Liver (tissue), 9 donors: ENCODE data around the gene MAGI1. TPM values are rescaled to one million over a fixed set of nuclear protein-coding genes. Genes with fewer than 3 reads are reported as not detected.
A peak's percentile ranks its signal among the peaks of the same experiment; 100 is the strongest.

ENCODE experiments used
- DNase-seq: peaks from one replicate; pipeline ENCODE4 v3.0.0-alpha.2; 2017; ENCODE audit warnings: low spot score
- H3K27ac ChIP-seq, 2 donors: one replicate each; pipeline ENCODE4 v1.7.0; 2013; ENCODE audit warnings: inconsistent platforms in 2 of 2, low read length in 2 of 2, control low read depth in 1 of 2, low read depth in 1 of 2, mild to moderate bottlenecking in 1 of 2
- H3K27me3 ChIP-seq, 4 donors: one replicate each; pipeline versions ENCODE4 v1.6.1 to v1.7.0; 2013; ENCODE audit warnings: low read length in 3 of 4, inconsistent platforms in 1 of 4, mild to moderate bottlenecking in 1 of 4, moderate library complexity in 1 of 4; ENCODE audit not compliant: control insufficient read depth in 4 of 4, insufficient read depth in 4 of 4
- H3K36me3 ChIP-seq, 4 donors: one replicate each; pipeline versions ENCODE4 v1.6.1 to v1.7.0; 2013; ENCODE audit warnings: low read length in 3 of 4, mild to moderate bottlenecking in 3 of 4, low read depth in 1 of 4, moderate library complexity in 1 of 4; ENCODE audit not compliant: control insufficient read depth in 4 of 4, insufficient read depth in 3 of 4
- H3K4me1 ChIP-seq, 4 donors: one replicate each; pipeline versions ENCODE4 v1.6.1 to v1.7.0; 2013; ENCODE audit warnings: low read length in 3 of 4, mild to moderate bottlenecking in 3 of 4, moderate library complexity in 1 of 4; ENCODE audit not compliant: control insufficient read depth in 4 of 4, insufficient read depth in 4 of 4
- H3K4me3 ChIP-seq, 3 donors: one replicate each; pipeline versions ENCODE4 v1.6.1 to v1.7.0; 2013; ENCODE audit warnings: low read length in 3 of 3, control low read depth in 1 of 3, low read depth in 1 of 3, mild to moderate bottlenecking in 1 of 3
- H3K9ac ChIP-seq, 2 donors: one replicate each; pipeline ENCODE4 v1.7.0; 2013; ENCODE audit warnings: low read length in 2 of 2, mild to moderate bottlenecking in 2 of 2, moderate library complexity in 2 of 2, control low read depth in 1 of 2, low read depth in 1 of 2
- H3K9me3 ChIP-seq, 4 donors: one replicate each; pipeline versions ENCODE4 v1.6.1 to v1.7.0; 2013; ENCODE audit warnings: low read length in 3 of 4; ENCODE audit not compliant: control insufficient read depth in 4 of 4
- EGR1 ChIP-seq, 2 donors: IDR thresholded peaks; 2 replicates each; pipeline ENCODE4 v1.6.1; 2016 to 2018; ENCODE audit warnings: antibody characterized with exemption in 2 of 2, low read depth in 2 of 2
- FOXA1 ChIP-seq: IDR thresholded peaks from 2 replicates; pipeline ENCODE4 v1.6.1; 2016; ENCODE audit warnings: antibody characterized with exemption
- FOXA2 ChIP-seq: IDR thresholded peaks from 2 replicates; pipeline ENCODE4 v1.6.1; 2016; ENCODE audit warnings: antibody characterized with exemption
- GABPA ChIP-seq, 2 donors: IDR thresholded peaks in 1 of 2; conservative IDR thresholded peaks in 1 of 2; 2 replicates each; pipeline ENCODE4 v1.6.1; 2016; ENCODE audit warnings: antibody characterized with exemption in 2 of 2, mild to moderate bottlenecking in 1 of 2, moderate library complexity in 1 of 2
- HNF4A ChIP-seq, 2 donors: conservative IDR thresholded peaks; 2 replicates each; pipeline ENCODE4 v1.6.1; 2016; ENCODE audit warnings: antibody characterized with exemption in 2 of 2, mild to moderate bottlenecking in 2 of 2
- HNF4G ChIP-seq: IDR thresholded peaks from 2 replicates; pipeline ENCODE4 v1.6.1; 2016; ENCODE audit warnings: antibody characterized with exemption
- JUND ChIP-seq, 2 donors: IDR thresholded peaks; 2 replicates each; pipeline ENCODE4 v1.6.1; 2016; ENCODE audit warnings: antibody characterized with exemption in 2 of 2
- NR2F2 ChIP-seq: IDR thresholded peaks from 2 replicates; pipeline ENCODE4 v1.6.1; 2016; ENCODE audit warnings: antibody characterized with exemption
- RAD21 ChIP-seq, 2 donors: IDR thresholded peaks; 2 replicates each; pipeline ENCODE4 v1.6.1; 2016; ENCODE audit warnings: antibody characterized with exemption in 2 of 2, mild to moderate bottlenecking in 2 of 2
- RXRA ChIP-seq, 2 donors: IDR thresholded peaks; 2 replicates each; pipeline ENCODE4 v1.6.1; 2017 to 2018; ENCODE audit warnings: antibody characterized with exemption in 2 of 2, mild to moderate bottlenecking in 1 of 2
- SP1 ChIP-seq: IDR thresholded peaks from 2 replicates; pipeline ENCODE4 v1.6.1; 2018; ENCODE audit warnings: antibody characterized with exemption, mild to moderate bottlenecking
- TAF1 ChIP-seq: conservative IDR thresholded peaks from 2 replicates; pipeline ENCODE4 v1.6.1; 2016; ENCODE audit warnings: antibody characterized with exemption, mild to moderate bottlenecking
- YY1 ChIP-seq: IDR thresholded peaks from 2 replicates; pipeline ENCODE4 v1.6.1; 2016; ENCODE audit warnings: antibody characterized with exemption, mild to moderate bottlenecking
- WGBS: extraction: QIAGEN DNeasy Blood & Tissue Kit; methylation state at CpG from one replicate; pipeline ENCODE4 v1.1.7; 2013; 5-methylcytosine and 5-hydroxymethylcytosine counted together
- polyA plus RNA-seq, 2 donors: library from polyadenylated mRNA; stranded (reverse) in 1 of 2; unstranded in 1 of 2; fragments of 200-250 nt in 1 of 2; fragments of >200 nt in 1 of 2; fragmentation: Nextera tagmentation in 1 of 2; extraction: Ambion mirVana in 1 of 2; gene quantifications; one replicate each; pipeline versions ENCODE4 v1.2.1 to v1.2.3, GENCODE V29; 2013 to 2015
- total RNA-seq, 2 donors: library from RNA; depleted of rRNA; stranded (reverse); fragments of >200 nt; gene quantifications; one replicate each; pipeline ENCODE4 v1.2.3, GENCODE V29; 2014
- TF ChIP-seq, protein P1 (sequence below): fragments of 150-350 bp; IDR thresholded peaks from 2 replicates; pipeline ENCODE4 v1.5.1; 2017; ENCODE audit warnings: improper control_type of control experiment, low read depth, low read length; ENCODE audit not compliant: missing input control
- TF ChIP-seq, protein P2 (sequence below): IDR thresholded peaks from 2 replicates; pipeline ENCODE4 v1.6.1; 2016; ENCODE audit warnings: antibody characterized with exemption
- TF ChIP-seq, protein P3 (sequence below): IDR thresholded peaks from 2 replicates; pipeline ENCODE4 v1.6.1; 2016; ENCODE audit warnings: antibody characterized with exemption
- TF ChIP-seq, protein P4 (sequence below): IDR thresholded peaks from 2 replicates; pipeline ENCODE4 v1.6.1; 2016; ENCODE audit warnings: antibody characterized with exemption, mild to moderate bottlenecking
- TF ChIP-seq, protein P5 (sequence below): IDR thresholded peaks from 2 replicates; pipeline ENCODE4 v1.6.1; 2016; ENCODE audit warnings: antibody characterized with exemption
- donor health status: healthy.
- donor health status: healthy.
- donor health status: healthy.
- donor health status: healthy.
- donor health status: healthy.

Gene MAGI1
- total and polyA plus RNA-seq, 4 donors, result 9.6 to 68.8 (median 14.0) TPM

DNA sequence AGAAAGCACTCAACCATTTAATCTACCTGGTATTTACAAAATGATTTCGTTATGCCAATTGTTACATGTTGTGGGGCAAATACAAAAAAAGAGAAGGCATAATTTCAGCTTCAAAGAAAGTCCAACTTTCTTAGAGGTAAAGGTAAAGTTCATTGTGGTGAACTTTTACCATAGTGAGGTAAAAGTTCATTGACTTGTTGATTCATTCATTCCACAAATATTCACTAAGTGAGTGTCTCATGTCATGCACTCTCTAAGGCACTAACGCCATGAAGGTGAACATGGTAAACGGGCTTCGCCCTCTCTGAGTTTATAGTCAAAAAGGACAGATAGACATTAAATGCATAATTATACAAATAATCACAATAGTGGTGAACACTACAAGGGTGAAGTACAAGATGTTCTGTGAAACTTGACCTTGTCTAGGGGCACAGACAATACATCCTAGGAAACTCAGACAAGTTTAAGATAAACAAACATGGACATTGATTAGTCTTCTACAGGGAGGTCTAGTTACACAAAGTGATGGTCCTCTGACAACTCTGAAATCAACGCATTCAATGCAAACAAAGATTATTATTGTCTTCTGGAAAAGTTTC is 378.6 kb downstream of the MAGI1 start:
- Histone ChIP-seq H3K4me1 (peaks cover 0 to 10% (median 4%) of the 10 kb centered on the region in 4 donors), H3K9me3 (no peaks in the 10 kb centered on the region), H3K4me3 (no peak overlapping the region), H3K36me3 (no peaks in the 10 kb centered on the region), H3K9ac (no peak overlapping the region), H3K27me3 (no peaks in the 10 kb centered on the region), H3K27ac (no peak overlapping the region)
- WGBS, result 58% methylated on average over 5 of the region's 5 CpGs
- no peak for TF ChIP-seq NR2F2
- TF ChIP-seq RXRA (IDR thresholded peaks at IDR 0.05), result peak; percentile 83 to 88
- no peak for TF ChIP-seq FOXA2
- no peak for TF ChIP-seq SP1
- TF ChIP-seq YY1, result no peak
- no peak for TF ChIP-seq GABPA (IDR thresholded peaks at IDR 0.05 in 1 of 2, conservative IDR thresholded peaks at IDR 0.05 in 1 of 2)
- TF ChIP-seq HNF4G, result peak; percentile 20
- peak in 1 of 2 donors; percentile 61 for TF ChIP-seq JUND (IDR thresholded peaks at IDR 0.05)
- peak; percentile 70 to 73 for TF ChIP-seq HNF4A (conservative IDR thresholded peaks at IDR 0.05)
- TF ChIP-seq FOXA1, result no peak
- TF ChIP-seq, protein P1, sequence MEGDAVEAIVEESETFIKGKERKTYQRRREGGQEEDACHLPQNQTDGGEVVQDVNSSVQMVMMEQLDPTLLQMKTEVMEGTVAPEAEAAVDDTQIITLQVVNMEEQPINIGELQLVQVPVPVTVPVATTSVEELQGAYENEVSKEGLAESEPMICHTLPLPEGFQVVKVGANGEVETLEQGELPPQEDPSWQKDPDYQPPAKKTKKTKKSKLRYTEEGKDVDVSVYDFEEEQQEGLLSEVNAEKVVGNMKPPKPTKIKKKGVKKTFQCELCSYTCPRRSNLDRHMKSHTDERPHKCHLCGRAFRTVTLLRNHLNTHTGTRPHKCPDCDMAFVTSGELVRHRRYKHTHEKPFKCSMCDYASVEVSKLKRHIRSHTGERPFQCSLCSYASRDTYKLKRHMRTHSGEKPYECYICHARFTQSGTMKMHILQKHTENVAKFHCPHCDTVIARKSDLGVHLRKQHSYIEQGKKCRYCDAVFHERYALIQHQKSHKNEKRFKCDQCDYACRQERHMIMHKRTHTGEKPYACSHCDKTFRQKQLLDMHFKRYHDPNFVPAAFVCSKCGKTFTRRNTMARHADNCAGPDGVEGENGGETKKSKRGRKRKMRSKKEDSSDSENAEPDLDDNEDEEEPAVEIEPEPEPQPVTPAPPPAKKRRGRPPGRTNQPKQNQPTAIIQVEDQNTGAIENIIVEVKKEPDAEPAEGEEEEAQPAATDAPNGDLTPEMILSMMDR, result no peak
- TF ChIP-seq EGR1 (IDR thresholded peaks at IDR 0.05; ENCODE audit: low read depth in 2 of 2), result no peak
- TF ChIP-seq, protein P2, sequence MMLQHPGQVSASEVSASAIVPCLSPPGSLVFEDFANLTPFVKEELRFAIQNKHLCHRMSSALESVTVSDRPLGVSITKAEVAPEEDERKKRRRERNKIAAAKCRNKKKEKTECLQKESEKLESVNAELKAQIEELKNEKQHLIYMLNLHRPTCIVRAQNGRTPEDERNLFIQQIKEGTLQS, result no peak
- TF ChIP-seq, protein P3, sequence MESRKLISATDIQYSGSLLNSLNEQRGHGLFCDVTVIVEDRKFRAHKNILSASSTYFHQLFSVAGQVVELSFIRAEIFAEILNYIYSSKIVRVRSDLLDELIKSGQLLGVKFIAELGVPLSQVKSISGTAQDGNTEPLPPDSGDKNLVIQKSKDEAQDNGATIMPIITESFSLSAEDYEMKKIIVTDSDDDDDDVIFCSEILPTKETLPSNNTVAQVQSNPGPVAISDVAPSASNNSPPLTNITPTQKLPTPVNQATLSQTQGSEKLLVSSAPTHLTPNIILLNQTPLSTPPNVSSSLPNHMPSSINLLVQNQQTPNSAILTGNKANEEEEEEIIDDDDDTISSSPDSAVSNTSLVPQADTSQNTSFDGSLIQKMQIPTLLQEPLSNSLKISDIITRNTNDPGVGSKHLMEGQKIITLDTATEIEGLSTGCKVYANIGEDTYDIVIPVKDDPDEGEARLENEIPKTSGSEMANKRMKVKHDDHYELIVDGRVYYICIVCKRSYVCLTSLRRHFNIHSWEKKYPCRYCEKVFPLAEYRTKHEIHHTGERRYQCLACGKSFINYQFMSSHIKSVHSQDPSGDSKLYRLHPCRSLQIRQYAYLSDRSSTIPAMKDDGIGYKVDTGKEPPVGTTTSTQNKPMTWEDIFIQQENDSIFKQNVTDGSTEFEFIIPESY, result no peak
- TF ChIP-seq, protein P4, sequence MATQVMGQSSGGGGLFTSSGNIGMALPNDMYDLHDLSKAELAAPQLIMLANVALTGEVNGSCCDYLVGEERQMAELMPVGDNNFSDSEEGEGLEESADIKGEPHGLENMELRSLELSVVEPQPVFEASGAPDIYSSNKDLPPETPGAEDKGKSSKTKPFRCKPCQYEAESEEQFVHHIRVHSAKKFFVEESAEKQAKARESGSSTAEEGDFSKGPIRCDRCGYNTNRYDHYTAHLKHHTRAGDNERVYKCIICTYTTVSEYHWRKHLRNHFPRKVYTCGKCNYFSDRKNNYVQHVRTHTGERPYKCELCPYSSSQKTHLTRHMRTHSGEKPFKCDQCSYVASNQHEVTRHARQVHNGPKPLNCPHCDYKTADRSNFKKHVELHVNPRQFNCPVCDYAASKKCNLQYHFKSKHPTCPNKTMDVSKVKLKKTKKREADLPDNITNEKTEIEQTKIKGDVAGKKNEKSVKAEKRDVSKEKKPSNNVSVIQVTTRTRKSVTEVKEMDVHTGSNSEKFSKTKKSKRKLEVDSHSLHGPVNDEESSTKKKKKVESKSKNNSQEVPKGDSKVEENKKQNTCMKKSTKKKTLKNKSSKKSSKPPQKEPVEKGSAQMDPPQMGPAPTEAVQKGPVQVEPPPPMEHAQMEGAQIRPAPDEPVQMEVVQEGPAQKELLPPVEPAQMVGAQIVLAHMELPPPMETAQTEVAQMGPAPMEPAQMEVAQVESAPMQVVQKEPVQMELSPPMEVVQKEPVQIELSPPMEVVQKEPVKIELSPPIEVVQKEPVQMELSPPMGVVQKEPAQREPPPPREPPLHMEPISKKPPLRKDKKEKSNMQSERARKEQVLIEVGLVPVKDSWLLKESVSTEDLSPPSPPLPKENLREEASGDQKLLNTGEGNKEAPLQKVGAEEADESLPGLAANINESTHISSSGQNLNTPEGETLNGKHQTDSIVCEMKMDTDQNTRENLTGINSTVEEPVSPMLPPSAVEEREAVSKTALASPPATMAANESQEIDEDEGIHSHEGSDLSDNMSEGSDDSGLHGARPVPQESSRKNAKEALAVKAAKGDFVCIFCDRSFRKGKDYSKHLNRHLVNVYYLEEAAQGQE, result no peak
- TF ChIP-seq, protein P5, sequence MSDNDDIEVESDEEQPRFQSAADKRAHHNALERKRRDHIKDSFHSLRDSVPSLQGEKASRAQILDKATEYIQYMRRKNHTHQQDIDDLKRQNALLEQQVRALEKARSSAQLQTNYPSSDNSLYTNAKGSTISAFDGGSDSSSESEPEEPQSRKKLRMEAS, result no peak
- no peak for TF ChIP-seq TAF1
- TF ChIP-seq RAD21 (IDR thresholded peaks at IDR 0.05), result no peak
- DNase-seq, result no peak
